ENCODE data around the gene PMP22.
"Not testable (repeated sequence)": the region's sequence is repeated elsewhere in the genome, so short reads cannot be mapped to it uniquely, and the experiment has no call there.

Gene PMP22

GRCh38 chr17:15200574-15200973 is 64.6 kb downstream of the PMP22 start:
- DNase-seq, result not testable (repeated sequence)

- no peak for DNase-seq
Observed at GRCh38 chr17:15197229-15197628, 67.9 kb downstream of the PMP22 start.

- no peak for DNase-seq
Observed at GRCh38 chr17:15194859-15195277, 70.3 kb downstream of the PMP22 start.

GRCh38 chr17:15185625-15185991 is 79.5 kb downstream of the PMP22 start:
- DNase-seq, result no peak

- no peak for DNase-seq
Observed at GRCh38 chr17:15184872-15185624, 80.1 kb downstream of the PMP22 start.

GRCh38 chr17:15181816-15182215 is 83.3 kb downstream of the PMP22 start:
- no peak for DNase-seq

GRCh38 chr17:15181333-15181732 is 83.8 kb downstream of the PMP22 start:
- no peak for DNase-seq

GRCh38 chr17:15180121-15180561 is 85.0 kb downstream of the PMP22 start:
- no peak for DNase-seq

Data from activated CD4-positive, alpha-beta T cell treated with anti-CD3 and anti-CD28 coated beads, Interleukin-2, Interleukin-6, amounts not matched to agents 100 ng/mL and 50 ng/mL, durations not matched to agents 16 hours and 8 hours (primary cell).